Measurements from ENCODE around the gene PTTG1. TPM values are rescaled to one million over a fixed set of nuclear protein-coding genes. Genes with fewer than 3 reads are reported as not detected.

Gene PTTG1
- total and polyA plus RNA-seq, 2 of the 8 experiments (the other 6 are each of a cell fraction or from before 2014, with no cell fraction given), result 240 to 478 TPM

DNA sequence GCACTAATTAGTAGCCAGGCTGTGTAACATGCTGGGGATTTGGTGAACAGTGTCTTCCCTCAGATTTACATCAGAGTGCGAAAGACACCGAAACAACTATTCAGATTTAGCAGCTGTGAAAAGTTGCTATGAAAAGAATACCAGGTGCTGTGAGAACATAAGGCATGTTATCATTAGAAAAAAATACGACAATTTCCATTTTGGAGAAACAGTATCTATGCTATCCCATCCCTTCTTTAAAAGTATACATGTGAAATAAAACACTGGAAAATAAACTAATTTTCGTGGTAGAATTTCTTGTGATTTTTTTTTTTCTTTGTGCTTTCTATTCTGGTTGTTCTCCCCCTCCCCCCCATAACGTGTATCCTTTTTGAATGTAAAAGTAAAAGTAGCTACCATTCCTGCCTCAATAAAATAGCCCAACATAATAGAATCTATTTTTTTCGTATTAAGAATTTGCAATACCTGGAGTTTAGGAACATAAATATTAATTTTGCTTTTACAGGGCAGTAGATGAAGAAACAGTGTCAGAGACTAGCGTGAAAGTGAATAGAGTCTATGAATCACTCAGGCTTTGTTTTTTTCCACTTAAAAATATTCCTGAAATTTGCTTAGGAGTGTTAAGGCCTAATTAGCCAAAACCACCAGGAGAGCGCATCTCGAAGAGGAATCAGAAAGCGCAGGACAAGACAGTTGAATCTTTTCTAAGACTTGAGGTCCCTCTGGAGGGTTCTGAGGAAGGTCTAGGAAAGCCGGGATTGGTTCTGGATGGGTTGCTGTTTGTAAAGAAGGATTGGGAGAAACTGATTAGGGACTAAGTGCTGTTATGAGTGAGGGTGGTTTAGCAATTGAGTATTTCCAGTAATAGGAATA lies 2.0 kb upstream of the PTTG1 start:
- peaks cover 0 to 3% of the 10 kb centered on the region in 2 experiments for H4K20me1 ChIP-seq (replicated peaks in 1 of 2; ENCODE audit: control insufficient read depth in 1 of 2, insufficient read depth in 2 of 2, low read length in 2 of 2)
- H3K9ac ChIP-seq (replicated peaks in 1 of 4; ENCODE audit: extremely low read depth in 1 of 4, low read depth in 3 of 4, low read length in 3 of 4), result peak overlapping the region; percentile 39 to 93 (median 65)
- peaks cover 0 to 19% (median 14%) of the 10 kb centered on the region in 4 experiments; a peak in 6 of 8 replicates for H3K36me3 ChIP-seq (ENCODE audit: control insufficient read depth in 2 of 4, insufficient read depth in 4 of 4, low read length in 3 of 4)
- H3K79me2 ChIP-seq (ENCODE audit: control insufficient read depth in 1 of 2, insufficient read depth in 2 of 2, low read length in 2 of 2), result peaks cover 9 to 54% of the 10 kb centered on the region in 2 experiments
- H2BK12ac ChIP-seq (ENCODE audit: low read depth, low read length), result no peak overlapping the region
- H4K5ac ChIP-seq (ENCODE audit: insufficient read length, low read depth, low read length), result peak overlapping the region; percentile 71
- no peak overlapping the region for H2BK20ac ChIP-seq (ENCODE audit: low read length)
- H3K27ac ChIP-seq (ENCODE audit: low read depth, low read length), result peak overlapping the region; percentile 60; the same call in 1 of the 2 replicates
- no peak overlapping the region for H2BK15ac ChIP-seq (ENCODE audit: low read length)
- peak overlapping the region; percentile 34 for H2BK120ac ChIP-seq (replicated peaks; ENCODE audit: low read depth, low read length)
- H3K23me2 ChIP-seq (ENCODE audit: low read depth, low read length), result peaks cover 5% of the 10 kb centered on the region
- H3K27me3 ChIP-seq (replicated peaks in 1 of 4; ENCODE audit: control insufficient read depth in 3 of 4, extremely low read depth in 1 of 4, insufficient read depth in 3 of 4, low read length in 3 of 4), result no peaks in the 10 kb centered on the region
- FAIRE-seq (no peak), DNase-seq (ENCODE audit: low read depth in 1 of 2, low spot score in 2 of 2) (no peak)
- H2BK5ac ChIP-seq (ENCODE audit: low read depth, low read length), result no peak overlapping the region; the same call in none of the 2 replicates
- no peak for TF ChIP-seq SIRT6 (IDR thresholded peaks at IDR 0.05; ENCODE audit: low read length)
- no peak for TF ChIP-seq POLR2A (IDR thresholded peaks at IDR 0.05; ENCODE audit: control extremely low read depth in 1 of 2, low read depth in 2 of 2, low read length in 2 of 2)
- TF ChIP-seq, protein P1, sequence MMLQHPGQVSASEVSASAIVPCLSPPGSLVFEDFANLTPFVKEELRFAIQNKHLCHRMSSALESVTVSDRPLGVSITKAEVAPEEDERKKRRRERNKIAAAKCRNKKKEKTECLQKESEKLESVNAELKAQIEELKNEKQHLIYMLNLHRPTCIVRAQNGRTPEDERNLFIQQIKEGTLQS (IDR thresholded peaks at IDR 0.05; ENCODE audit: insufficient read depth, low read depth, low read length), result no peak
- no peak for TF ChIP-seq SP1 (IDR thresholded peaks at IDR 0.05; ENCODE audit: low read depth, low read length)
- TF ChIP-seq KDM5A (IDR thresholded peaks at IDR 0.05; ENCODE audit: low read length), result no peak
- TF ChIP-seq ZNF274 (IDR thresholded peaks at IDR 0.05; ENCODE audit: borderline replicate concordance, extremely low read depth, low read length), result no peak
- no peak for TF ChIP-seq RXRA (IDR thresholded peaks at IDR 0.05; ENCODE audit: insufficient read depth, low read depth, low read length)
- no peak for TF ChIP-seq POLR2AphosphoS5 (IDR thresholded peaks at IDR 0.05; ENCODE audit: low read depth, low read length)
- peak overlapping the region; percentile 91 for H3K4ac ChIP-seq (replicated peaks; ENCODE audit: insufficient read length, low read depth, low read length)
- H3K18ac ChIP-seq (ENCODE audit: extremely low read depth, low read length), result 0 out of 2 replicates have a peak overlapping the region, but pooled peaks have one; percentile 9
- WGBS, 2 experiments (ENCODE audit: extremely low coverage in 1 of 2, insufficient coverage in 1 of 2, insufficient read length in 1 of 2, insufficient replicate concordance in 2 of 2, low coverage in 1 of 2, low lambda C conversion rate in 2 of 2, missing lambda C conversion rate in 1 of 2), result 53% methylated on average over 11 of the region's 11 CpGs; no CpG with 5 or more reads in 1 of the 2 experiments
- no peak overlapping the region for H4K91ac ChIP-seq (replicated peaks; ENCODE audit: insufficient read length, low read length)
- H3K4me3 ChIP-seq (ENCODE audit: extremely low read depth in 1 of 4, insufficient read depth in 2 of 4, low read depth in 3 of 4, low read length in 4 of 4), result peak overlapping the region; percentile 83 to 95 (median 94); a peak in 7 of 8 replicates
- H3K4me1 ChIP-seq (replicated peaks in 1 of 4; ENCODE audit: control insufficient read depth in 3 of 4, insufficient read depth in 4 of 4, low read length in 3 of 4), result peaks cover 0 to 8% (median 4%) of the 10 kb centered on the region in 4 experiments; a peak in 3 of 7 replicates
- H3K4me2 ChIP-seq (ENCODE audit: insufficient read depth in 1 of 2, low read depth in 2 of 2, low read length in 2 of 2), result peak overlapping the region; percentile 77 to 91
- no peaks in the 10 kb centered on the region for H3K9me3 ChIP-seq (ENCODE audit: insufficient read depth in 2 of 2, low read depth in 1 of 2, low read length in 1 of 2)
- ChIA-PET CTCF (ENCODE audit: partially characterized antibody) (interaction anchor here (0.7 to 1.4 kb wide), 2 partner anchors 19 to 408 kb away, joined by 3 to 6 read pairs; no protein-coding TSS in a partner anchor), POLR2A (ENCODE audit: partially characterized antibody) (interaction anchor here (0.6 to 0.8 kb wide), 2 partner anchors 8 to 1311 kb away, joined by 3 to 4 read pairs; no protein-coding TSS in a partner anchor)
- H3K23ac ChIP-seq (ENCODE audit: insufficient read length), result no peak overlapping the region
- H2AFZ ChIP-seq (ENCODE audit: low read length), result 0 out of 2 replicates have a peak overlapping the region, but pooled peaks have one; percentile 36
- H2AK5ac ChIP-seq (ENCODE audit: low read depth, low read length), result no peak overlapping the region
- peaks cover 2% of the 10 kb centered on the region; the same call in 1 of the 2 replicates for H3K79me1 ChIP-seq (ENCODE audit: low read depth, low read length)
- H3K56ac ChIP-seq (replicated peaks; ENCODE audit: insufficient read length, low read depth, low read length), result no peak overlapping the region
- no peak overlapping the region for H4K8ac ChIP-seq (ENCODE audit: extremely low read depth, insufficient read depth, low read length)
- H3K14ac ChIP-seq (ENCODE audit: insufficient read length), result no peak overlapping the region
